Inflammatory macrophage treated with lipopolysaccharide for 4 hours (primary cell): ENCODE data around the gene ACOT12.
A peak's percentile ranks its signal among the peaks of the same experiment; 100 is the strongest.
"Not testable (repeated sequence)": the region's sequence is repeated elsewhere in the genome, so short reads cannot be mapped to it uniquely, and the experiment has no call there.

Experiments used
- DNase-seq: peaks from one replicate; pipeline ENCODE4 v3.0.0-alpha.2; 2020

ACOT12 gene

GRCh38 chr5:81336556-81336955 is 57.4 kb downstream of the ACOT12 start:
- no peak for DNase-seq

GRCh38 chr5:81335946-81336345 is 58.0 kb downstream of the ACOT12 start:
- DNase-seq = no peak

GRCh38 chr5:81334304-81335061 is 59.5 kb downstream of the ACOT12 start:
- peak; percentile 8 for DNase-seq

- no peak for DNase-seq
These were observed 67.4 kb downstream of the ACOT12 start for GRCh38 chr5:81326554-81326953.

GRCh38 chr5:81317536-81317935 is 76.4 kb downstream of the ACOT12 start:
- peak; percentile 70 for DNase-seq

- peak; percentile 75 for DNase-seq
These were observed 77.4 kb downstream of the ACOT12 start for GRCh38 chr5:81316571-81316970.

- DNase-seq = no peak
These were observed 78.1 kb downstream of the ACOT12 start for GRCh38 chr5:81315830-81316229.

- DNase-seq = peak; percentile 30
These were observed 78.6 kb downstream of the ACOT12 start for GRCh38 chr5:81315336-81315735.

GRCh38 chr5:81314581-81314980 is 79.4 kb downstream of the ACOT12 start:
- DNase-seq = no peak

GRCh38 chr5:81313686-81314085 is 80.2 kb downstream of the ACOT12 start:
- DNase-seq = no peak

- DNase-seq = no peak
These were observed 80.7 kb downstream of the ACOT12 start for GRCh38 chr5:81313278-81313677.

- no peak for DNase-seq
These were observed 83.4 kb downstream of the ACOT12 start for GRCh38 chr5:81310402-81311063.

GRCh38 chr5:81308836-81309235 is 85.1 kb downstream of the ACOT12 start:
- DNase-seq = no peak

GRCh38 chr5:81305785-81306184 is 88.1 kb downstream of the ACOT12 start:
- peak; percentile 57 for DNase-seq

- no peak for DNase-seq
These were observed 90.4 kb downstream of the ACOT12 start for GRCh38 chr5:81303563-81303962.

GRCh38 chr5:81302596-81302995 is 91.3 kb downstream of the ACOT12 start:
- no peak for DNase-seq

- peak; percentile 97 for DNase-seq
These were observed 92.5 kb downstream of the ACOT12 start, which contains the start of gene ZCCHC9 for GRCh38 chr5:81301271-81302015. TSS of gene ZCCHC9 (plus strand) at chr5:81301587. CDS start at chr5:81304758, 3,171 bp downstream.

GRCh38 chr5:81300921-81301270 is 93.0 kb downstream of the ACOT12 start:
- DNase-seq = peak; percentile 60

GRCh38 chr5:81297531-81297930 is 96.4 kb downstream of the ACOT12 start:
- DNase-seq = no peak

GRCh38 chr5:81294021-81294420 is 99.9 kb downstream of the ACOT12 start:
- not testable (repeated sequence) for DNase-seq

GRCh38 chr5:81292130-81292529 is 101.8 kb downstream of the ACOT12 start:
- no peak for DNase-seq

- no peak for DNase-seq
These were observed 103.8 kb downstream of the ACOT12 start for GRCh38 chr5:81290146-81290545.

- no peak for DNase-seq
These were observed 105.9 kb downstream of the ACOT12 start for GRCh38 chr5:81288021-81288433.
